ENCODE results near the gene DTNA.
"Not testable (repeated sequence)": the region's sequence is repeated elsewhere in the genome, so short reads cannot be mapped to it uniquely, and the experiment has no call there.

Gene DTNA

GRCh38 chr18:34893239-34893638 lies 183.1 kb downstream of the DTNA start:
- TF ChIP-seq CTBP1 (IDR thresholded peaks at IDR 0.05; ENCODE audit: borderline replicate concordance), result no peak
- TF ChIP-seq LEF1 (IDR thresholded peaks at IDR 0.05; ENCODE audit: borderline replicate concordance), result no peak
- TF ChIP-seq TARDBP (IDR thresholded peaks at IDR 0.05), result no peak
- TF ChIP-seq L3MBTL2 (conservative IDR thresholded peaks at IDR 0.05), result no peak
- no peak for TF ChIP-seq FOXM1 (IDR thresholded peaks at IDR 0.05; ENCODE audit: borderline replicate concordance)
- no peak for TF ChIP-seq SUZ12 (IDR thresholded peaks at IDR 0.05)
- no peak for TF ChIP-seq ELF4 (IDR thresholded peaks at IDR 0.05)
- ChIA-PET CTCF (no interaction called here), POLR2A (no interaction called here)
- no peak for DNase-seq (ENCODE audit: extremely low spot score)

GRCh38 chr18:34901299-34901698 lies 191.2 kb downstream of the DTNA start:
- POLR2A ChIA-PET, result no interaction called here
- TF ChIP-seq ARNT (IDR thresholded peaks at IDR 0.05), result no peak
- no peak for TF ChIP-seq ELF4 (IDR thresholded peaks at IDR 0.05)
- no peak for TF ChIP-seq SUZ12 (IDR thresholded peaks at IDR 0.05)
- no peak for TF ChIP-seq NFRKB (IDR thresholded peaks at IDR 0.05)
- TF ChIP-seq TARDBP (IDR thresholded peaks at IDR 0.05), result no peak
- no peak for TF ChIP-seq L3MBTL2 (conservative IDR thresholded peaks at IDR 0.05)
- TF ChIP-seq ZNF384 (IDR thresholded peaks at IDR 0.05), result no peak
- no peak for TF ChIP-seq CTBP1 (IDR thresholded peaks at IDR 0.05; ENCODE audit: borderline replicate concordance)
- no peak for TF ChIP-seq PKNOX1 (IDR thresholded peaks at IDR 0.05)
- TF ChIP-seq BHLHE40 (IDR thresholded peaks at IDR 0.05; ENCODE audit: borderline replicate concordance), result no peak
- TF ChIP-seq FOXA1 (IDR thresholded peaks at IDR 0.05), result no peak
- TF ChIP-seq FOXK2 (IDR thresholded peaks at IDR 0.05), result no peak
- no peak for TF ChIP-seq HDGF (IDR thresholded peaks at IDR 0.05; ENCODE audit: borderline replicate concordance)
- TF ChIP-seq FOXM1 (IDR thresholded peaks at IDR 0.05; ENCODE audit: borderline replicate concordance), result no peak
- TF ChIP-seq SP1 (IDR thresholded peaks at IDR 0.05), result no peak
- TF ChIP-seq LEF1 (IDR thresholded peaks at IDR 0.05; ENCODE audit: borderline replicate concordance), result no peak
- CTCF ChIA-PET, result interaction anchor here (0.7 kb wide), 1 partner anchor 85 kb away, joined by 3 read pairs; no protein-coding TSS in a partner anchor
- DNase-seq (ENCODE audit: extremely low spot score), result no peak

GRCh38 chr18:34904994-34905393 lies 194.9 kb downstream of the DTNA start:
- ChIA-PET POLR2A (no interaction called here), CTCF (interaction anchor here (0.6 kb wide), 1 partner anchor 37 kb away, joined by 7 read pairs; no protein-coding TSS in a partner anchor)
- no peak for TF ChIP-seq PKNOX1 (IDR thresholded peaks at IDR 0.05)
- no peak for TF ChIP-seq TARDBP (IDR thresholded peaks at IDR 0.05)
- no peak for TF ChIP-seq L3MBTL2 (conservative IDR thresholded peaks at IDR 0.05)
- TF ChIP-seq HDGF (IDR thresholded peaks at IDR 0.05; ENCODE audit: borderline replicate concordance), result no peak
- TF ChIP-seq NFRKB (IDR thresholded peaks at IDR 0.05), result no peak
- TF ChIP-seq LEF1 (IDR thresholded peaks at IDR 0.05; ENCODE audit: borderline replicate concordance), result no peak
- no peak for TF ChIP-seq ZNF384 (IDR thresholded peaks at IDR 0.05)
- TF ChIP-seq SUZ12 (IDR thresholded peaks at IDR 0.05), result no peak
- no peak for TF ChIP-seq FOXK2 (IDR thresholded peaks at IDR 0.05)
- TF ChIP-seq ARNT (IDR thresholded peaks at IDR 0.05), result no peak
- no peak for TF ChIP-seq CTBP1 (IDR thresholded peaks at IDR 0.05; ENCODE audit: borderline replicate concordance)
- TF ChIP-seq FOXM1 (IDR thresholded peaks at IDR 0.05; ENCODE audit: borderline replicate concordance), result no peak
- no peak for TF ChIP-seq FOXA1 (IDR thresholded peaks at IDR 0.05)
- no peak for TF ChIP-seq BHLHE40 (IDR thresholded peaks at IDR 0.05; ENCODE audit: borderline replicate concordance)
- TF ChIP-seq ELF4 (IDR thresholded peaks at IDR 0.05), result no peak
- DNase-seq (ENCODE audit: extremely low spot score), result no peak

GRCh38 chr18:34906985-34907384 lies 196.9 kb downstream of the DTNA start:
- POLR2A ChIA-PET; DNase-seq (ENCODE audit: extremely low spot score): not testable (repeated sequence)
- CTCF ChIA-PET, result interaction anchor here (0.6 kb wide), 1 partner anchor 130 kb away, joined by 5 read pairs; no protein-coding TSS in a partner anchor

- TF ChIP-seq FOXA1 (IDR thresholded peaks at IDR 0.05), result no peak
- no peak for TF ChIP-seq CTBP1 (IDR thresholded peaks at IDR 0.05; ENCODE audit: borderline replicate concordance)
- TF ChIP-seq FOXK2 (IDR thresholded peaks at IDR 0.05), result no peak
- TF ChIP-seq PKNOX1 (IDR thresholded peaks at IDR 0.05), result no peak
- no peak for TF ChIP-seq SUZ12 (IDR thresholded peaks at IDR 0.05)
- no peak for TF ChIP-seq ELF4 (IDR thresholded peaks at IDR 0.05)
- TF ChIP-seq NFRKB (IDR thresholded peaks at IDR 0.05), result no peak
- TF ChIP-seq TARDBP (IDR thresholded peaks at IDR 0.05), result no peak
- no peak for DNase-seq (ENCODE audit: extremely low spot score)
- ChIA-PET CTCF (interaction anchor here (0.5 kb wide), 1 partner anchor 38 kb away, joined by 3 read pairs; no protein-coding TSS in a partner anchor), POLR2A (no interaction called here)
Observed at GRCh38 chr18:34909637-34910364, 199.7 kb downstream of the DTNA start.

GRCh38 chr18:34911081-34911480 lies 201.0 kb downstream of the DTNA start:
- ChIA-PET CTCF (no interaction called here), POLR2A (no interaction called here)
- TF ChIP-seq SUZ12 (IDR thresholded peaks at IDR 0.05) (no peak), NFRKB (IDR thresholded peaks at IDR 0.05) (no peak), PKNOX1 (IDR thresholded peaks at IDR 0.05) (no peak)
- DNase-seq (ENCODE audit: extremely low spot score), result no peak

All from HEK293T (cell line).